Fibroblast of the aortic adventitia (primary cell): Measurements from ENCODE around the gene CERS6. TPM values are rescaled to one million over a fixed set of nuclear protein-coding genes. Genes with fewer than 3 reads are reported as not detected.

Experiments
- DNase-seq: peaks from one replicate; pipeline ENCODE4 v3.0.0-alpha.2; 2010; ENCODE audit warnings: low read depth
- H3K4me3 ChIP-seq: 2 replicates; pipeline ENCODE4 v1.5.1; 2011; ENCODE audit warnings: low read depth, mild to moderate bottlenecking, control low read depth, low read length, moderate library complexity
- total RNA-seq: library from RNA; depleted of rRNA; stranded (reverse); fragments of >200 nt; gene quantifications from 2 replicates; pipeline ENCODE4 v1.2.3, GENCODE V29; 2012; ENCODE audit warnings: low replicate concordance
- TF ChIP-seq, protein P1 (sequence below): IDR thresholded peaks from 2 replicates; pipeline ENCODE4 v1.5.1; 2011; ENCODE audit warnings: mild to moderate bottlenecking, low read length, control low read depth, inconsistent platforms; ENCODE audit not compliant: insufficient read depth

CERS6 gene
- total RNA-seq, 1 donor, result 14.2 TPM

DNA sequence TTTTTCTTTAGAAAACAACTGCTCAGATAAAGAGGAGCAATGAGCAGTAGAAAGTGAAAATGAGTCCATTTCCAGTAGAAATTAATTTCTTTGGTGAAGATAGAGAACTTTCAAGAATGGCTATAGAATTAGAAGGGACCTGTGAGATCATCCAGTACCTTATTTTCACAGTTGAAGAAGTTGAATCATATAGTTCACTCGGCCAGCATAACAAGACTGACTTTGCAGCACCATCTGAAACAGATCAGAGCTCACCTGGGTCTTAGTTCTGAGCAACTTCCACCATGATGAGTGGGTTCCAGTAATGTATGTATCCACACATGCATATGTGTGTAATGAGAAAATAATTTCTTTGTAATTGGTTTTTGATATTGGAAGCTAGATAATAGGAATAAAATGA is 58.6 kb downstream of the CERS6 start:
- no peak overlapping the region for H3K4me3 ChIP-seq
- TF ChIP-seq, protein P1, sequence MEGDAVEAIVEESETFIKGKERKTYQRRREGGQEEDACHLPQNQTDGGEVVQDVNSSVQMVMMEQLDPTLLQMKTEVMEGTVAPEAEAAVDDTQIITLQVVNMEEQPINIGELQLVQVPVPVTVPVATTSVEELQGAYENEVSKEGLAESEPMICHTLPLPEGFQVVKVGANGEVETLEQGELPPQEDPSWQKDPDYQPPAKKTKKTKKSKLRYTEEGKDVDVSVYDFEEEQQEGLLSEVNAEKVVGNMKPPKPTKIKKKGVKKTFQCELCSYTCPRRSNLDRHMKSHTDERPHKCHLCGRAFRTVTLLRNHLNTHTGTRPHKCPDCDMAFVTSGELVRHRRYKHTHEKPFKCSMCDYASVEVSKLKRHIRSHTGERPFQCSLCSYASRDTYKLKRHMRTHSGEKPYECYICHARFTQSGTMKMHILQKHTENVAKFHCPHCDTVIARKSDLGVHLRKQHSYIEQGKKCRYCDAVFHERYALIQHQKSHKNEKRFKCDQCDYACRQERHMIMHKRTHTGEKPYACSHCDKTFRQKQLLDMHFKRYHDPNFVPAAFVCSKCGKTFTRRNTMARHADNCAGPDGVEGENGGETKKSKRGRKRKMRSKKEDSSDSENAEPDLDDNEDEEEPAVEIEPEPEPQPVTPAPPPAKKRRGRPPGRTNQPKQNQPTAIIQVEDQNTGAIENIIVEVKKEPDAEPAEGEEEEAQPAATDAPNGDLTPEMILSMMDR, result no peak
- no peak for DNase-seq

DNA sequence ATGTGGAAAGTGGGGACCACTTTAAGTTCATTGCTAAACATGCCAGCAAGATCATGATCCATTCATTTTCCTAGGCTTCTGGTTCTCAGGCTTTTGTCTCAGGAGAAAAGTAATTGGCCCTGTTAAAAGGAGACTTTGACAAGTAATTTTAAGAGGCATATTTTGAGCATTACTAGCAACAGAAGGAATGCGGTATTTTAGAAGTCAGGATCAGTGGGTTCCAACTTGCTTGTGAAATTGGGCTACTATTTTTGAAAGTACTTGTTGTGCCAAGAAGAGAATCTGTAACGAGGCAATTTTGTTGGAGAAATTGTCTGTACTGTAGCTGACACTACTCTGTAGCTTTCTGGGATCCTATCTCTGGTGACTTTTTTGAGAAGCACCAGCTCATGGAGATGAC is 59.4 kb downstream of the CERS6 start:
- H3K4me3 ChIP-seq, result no peak overlapping the region
- TF ChIP-seq, protein P1, result no peak
- peak; percentile 92 for DNase-seq

DNA sequence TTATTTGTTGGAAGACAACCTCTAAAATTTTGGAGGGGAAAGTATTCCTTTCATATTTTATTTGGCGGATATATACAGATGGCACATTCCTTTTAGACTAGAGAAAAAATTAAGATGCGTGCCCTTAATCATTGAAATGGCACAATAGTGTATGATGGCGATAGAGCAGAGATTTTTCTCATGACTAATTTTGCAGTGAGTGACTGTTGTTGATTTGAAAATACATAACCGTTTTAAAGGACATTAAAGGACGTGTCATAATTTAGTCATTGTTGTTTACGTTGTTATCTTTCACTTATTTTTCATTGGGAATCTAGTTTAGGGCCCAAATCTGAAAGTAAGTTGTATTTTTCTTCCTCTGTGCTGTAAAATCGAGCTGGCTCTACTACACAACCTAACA is 61.7 kb downstream of the CERS6 start:
- H3K4me3 ChIP-seq, result no peak overlapping the region
- TF ChIP-seq, protein P1, result no peak
- no peak for DNase-seq

DNA sequence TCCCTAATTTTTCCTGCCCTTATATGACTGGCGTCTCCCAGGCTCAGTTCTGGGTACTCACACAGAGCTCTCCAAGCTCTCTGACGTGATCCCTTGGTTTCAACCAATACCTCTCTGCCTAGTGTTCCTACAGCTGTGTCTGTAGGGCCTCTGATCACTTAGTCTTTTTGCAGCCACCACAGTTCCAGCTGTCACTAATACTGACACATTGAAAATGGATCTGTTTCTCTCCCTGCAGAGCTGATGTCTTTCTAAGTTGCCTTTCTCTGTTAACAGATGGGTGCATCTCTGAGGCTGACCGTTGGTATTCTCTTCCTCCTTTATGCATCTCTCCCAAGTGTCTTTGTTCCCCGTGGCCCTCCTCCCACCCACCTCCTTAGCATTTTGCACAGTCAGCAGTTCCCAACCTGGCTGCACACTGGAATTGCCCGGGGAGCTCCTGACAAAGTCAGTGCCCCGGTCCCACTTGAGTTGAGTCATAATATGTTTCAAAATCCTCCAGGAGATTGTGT is 62.5 kb downstream of the CERS6 start:
- DNase-seq, result no peak
- no peak overlapping the region for H3K4me3 ChIP-seq
- TF ChIP-seq, protein P1, result no peak

DNA sequence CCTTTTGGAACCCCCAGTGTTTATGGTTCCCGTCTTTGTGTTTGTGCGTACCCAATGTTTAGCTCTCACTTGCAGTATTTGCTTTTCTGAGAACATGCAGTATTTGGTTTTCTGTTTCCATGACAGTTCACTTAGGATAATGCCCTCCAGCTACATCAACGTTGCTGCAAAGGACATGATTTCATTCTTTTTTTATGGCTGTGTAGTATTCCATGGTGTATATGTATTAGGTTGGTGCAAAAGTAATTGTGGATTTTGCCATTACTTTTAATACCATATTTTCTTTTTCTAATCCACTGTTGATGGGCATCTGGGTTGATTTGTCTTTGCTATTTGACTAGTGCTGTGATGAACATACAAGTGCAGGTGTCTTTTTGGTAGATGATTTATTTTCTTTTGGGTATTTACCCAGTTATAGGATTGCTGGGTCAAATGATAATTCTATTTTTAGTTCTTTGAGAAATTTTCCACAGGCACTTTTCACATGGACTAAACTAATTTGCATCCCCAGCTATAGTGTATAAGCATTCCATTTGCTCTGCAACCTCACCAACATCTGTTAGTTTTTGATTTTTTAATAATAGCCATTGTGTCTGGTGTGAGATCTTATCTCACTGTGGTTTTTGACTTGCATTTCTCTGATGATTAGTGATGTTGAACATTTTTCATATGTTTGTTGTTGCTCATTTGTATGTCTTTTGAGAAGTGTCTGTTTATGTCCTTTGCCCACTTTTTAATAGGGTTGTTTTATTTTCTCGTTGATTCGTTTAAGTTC is 63.6 kb downstream of the CERS6 start:
- DNase-seq, result peak; percentile 42
- TF ChIP-seq, protein P1, result no peak
- H3K4me3 ChIP-seq, result no peak overlapping the region

DNA sequence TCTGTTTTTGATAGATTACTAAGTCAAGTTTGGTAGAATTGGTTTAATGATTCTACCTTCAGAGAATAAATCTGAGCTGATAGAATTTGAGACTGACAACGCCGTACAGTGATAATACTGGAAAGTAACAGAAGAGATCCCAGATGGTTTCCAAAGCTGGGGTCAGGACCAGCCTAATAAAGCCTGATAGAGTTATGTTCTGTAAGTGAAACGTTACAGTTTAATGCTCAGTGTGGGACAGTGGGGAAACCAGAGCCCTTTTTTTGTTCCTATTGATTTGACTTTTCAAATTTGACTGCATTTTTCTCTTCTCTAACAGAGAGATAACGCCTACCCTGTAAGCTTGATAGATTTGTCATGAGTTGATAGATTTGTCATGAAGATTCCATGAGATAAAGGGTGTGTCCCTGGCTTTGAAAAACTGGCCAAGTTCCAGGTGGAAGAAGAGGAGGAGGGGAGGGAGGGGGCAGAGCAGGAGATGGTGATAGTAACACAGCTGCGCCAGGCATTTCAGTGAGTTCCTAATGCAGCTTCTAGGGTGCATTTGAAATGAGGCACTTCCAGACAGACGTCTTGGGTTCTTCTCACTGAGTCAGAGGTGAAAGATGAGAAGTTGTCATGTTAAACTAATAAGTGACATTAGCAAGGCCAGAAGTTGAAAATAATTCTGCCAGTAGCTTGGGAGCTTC is 65.1 kb downstream of the CERS6 start:
- TF ChIP-seq, protein P1, result no peak
- H3K4me3 ChIP-seq, result no peak overlapping the region
- no peak for DNase-seq
